Gastroesophageal sphincter (tissue), 3 donors: ENCODE data around the gene OR2M7.

Source experiments
- EP300 ChIP-seq: sonication (generic); formaldehyde crosslinking; IDR thresholded peaks from one replicate; pipeline ENCODE4 v1.6.1; 2017; ENCODE audit warnings: antibody characterized with exemption, mild to moderate bottlenecking
- POLR2A ChIP-seq, 2 donors: fragments of 450-650 bp; IDR thresholded peaks; one replicate each; pipeline ENCODE4 v1.6.1; 2017; ENCODE audit warnings: antibody characterized with exemption in 2 of 2, mild to moderate bottlenecking in 2 of 2, moderate library complexity in 1 of 2
- POLR2AphosphoS5 ChIP-seq: sonication (generic); formaldehyde crosslinking; IDR thresholded peaks from one replicate; pipeline ENCODE4 v1.6.1; 2017; ENCODE audit warnings: antibody characterized with exemption
- TF ChIP-seq, protein P1 (sequence below), 4 experiments: fragments of 200-600 bp in 2 of 4; fragments of 450-650 bp in 2 of 4; sonication (generic) in 1 of 4; IDR thresholded peaks; one replicate each; pipeline ENCODE4 v1.5.1; 2017 to 2019; ENCODE audit warnings: antibody characterized with exemption in 4 of 4, mild to moderate bottlenecking in 2 of 4, moderate library complexity in 2 of 4

DNA sequence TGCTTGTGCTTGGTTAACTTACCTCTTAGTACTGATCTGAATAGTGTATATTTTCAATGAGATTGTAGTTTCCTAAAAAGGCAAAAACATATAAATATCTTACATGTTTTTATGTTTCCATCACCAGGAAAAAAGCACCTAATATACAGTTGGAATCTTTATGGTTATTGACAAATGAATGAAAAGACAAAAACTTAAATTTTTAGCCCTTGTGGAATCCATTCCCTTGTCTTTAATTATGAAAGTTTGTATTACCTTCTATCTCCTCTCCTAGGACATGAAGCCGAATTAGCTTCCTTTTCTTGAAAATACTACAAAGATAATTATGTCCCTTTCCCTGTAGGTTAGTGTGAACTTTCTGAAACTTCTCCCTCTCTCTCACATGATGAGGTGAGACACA, 21.0 kb downstream of the OR2M7 start, which contains the start of gene OR2T12:
- TF ChIP-seq, protein P1, sequence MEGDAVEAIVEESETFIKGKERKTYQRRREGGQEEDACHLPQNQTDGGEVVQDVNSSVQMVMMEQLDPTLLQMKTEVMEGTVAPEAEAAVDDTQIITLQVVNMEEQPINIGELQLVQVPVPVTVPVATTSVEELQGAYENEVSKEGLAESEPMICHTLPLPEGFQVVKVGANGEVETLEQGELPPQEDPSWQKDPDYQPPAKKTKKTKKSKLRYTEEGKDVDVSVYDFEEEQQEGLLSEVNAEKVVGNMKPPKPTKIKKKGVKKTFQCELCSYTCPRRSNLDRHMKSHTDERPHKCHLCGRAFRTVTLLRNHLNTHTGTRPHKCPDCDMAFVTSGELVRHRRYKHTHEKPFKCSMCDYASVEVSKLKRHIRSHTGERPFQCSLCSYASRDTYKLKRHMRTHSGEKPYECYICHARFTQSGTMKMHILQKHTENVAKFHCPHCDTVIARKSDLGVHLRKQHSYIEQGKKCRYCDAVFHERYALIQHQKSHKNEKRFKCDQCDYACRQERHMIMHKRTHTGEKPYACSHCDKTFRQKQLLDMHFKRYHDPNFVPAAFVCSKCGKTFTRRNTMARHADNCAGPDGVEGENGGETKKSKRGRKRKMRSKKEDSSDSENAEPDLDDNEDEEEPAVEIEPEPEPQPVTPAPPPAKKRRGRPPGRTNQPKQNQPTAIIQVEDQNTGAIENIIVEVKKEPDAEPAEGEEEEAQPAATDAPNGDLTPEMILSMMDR (IDR thresholded peaks at IDR 0.05): no peak
- TF ChIP-seq POLR2AphosphoS5: no peak
- no peak for TF ChIP-seq POLR2A (IDR thresholded peaks at IDR 0.05)
- no peak for TF ChIP-seq EP300
